Endothelial cell of umbilical vein (primary cell): ENCODE data around the gene SMIM9. TPM values are rescaled to one million over a fixed set of nuclear protein-coding genes. Genes with fewer than 3 reads are reported as not detected.

ENCODE experiments used
- BruUV-seq: library from RNA; stranded (reverse); fragments of 400-500 nt; replicated peaks from 2 replicates; lab custom pipeline; 2021; lab: Mats Ljungman, UMichigan
- CTCF ChIA-PET: fragments of 300-600, 350-600 bp; sonication (Branson Sonifier 250); formaldehyde crosslinking; loops from one replicate; lab custom pipeline; 2021; ENCODE audit warnings: antibody characterized with exemption, inconsistent platforms; lab: Charles Lee
- POLR2A ChIA-PET: fragments of 300-600, 350-600 bp; sonication (Branson Sonifier 250); formaldehyde crosslinking; loops from one replicate; lab custom pipeline; 2021; ENCODE audit warnings: antibody characterized with exemption, inconsistent platforms; lab: Charles Lee
- DNase-seq: peaks from one replicate; pipeline ENCODE4 v3.0.0-alpha.2; 2011; ENCODE audit warnings: low read depth, low spot score
- FAIRE-seq: peaks from 2 replicates; lab custom pipeline; 2011; peaks lifted over from hg19 to GRCh38; lab: Jason Lieb, UNC
- H2AFZ ChIP-seq: 2 replicates; pipeline ENCODE4 v1.6.0; 2012; ENCODE audit warnings: low read depth, low read length, control low read depth, inconsistent platforms
- H3K27ac ChIP-seq: 2 replicates; pipeline ENCODE4 v1.5.1; 2011; ENCODE audit warnings: low read depth, mild to moderate bottlenecking, control low read depth, low read length, moderate library complexity; ENCODE audit not compliant: insufficient read depth
- H3K27me3 ChIP-seq, 2 experiments: 2 replicates each; pipeline versions ENCODE4 v1.6.0 to v1.6.1; 2011; ENCODE audit warnings: low read length in 2 of 2, mixed read lengths in 1 of 2; ENCODE audit not compliant: control insufficient read depth in 2 of 2, insufficient read depth in 2 of 2
- H3K36me3 ChIP-seq, 2 experiments: 2 replicates in 1 of 2; 3 replicates in 1 of 2; pipeline ENCODE4 v1.5.1; 2011; ENCODE audit warnings: low read length in 2 of 2, mild to moderate bottlenecking in 1 of 2, moderate library complexity in 1 of 2; ENCODE audit not compliant: control insufficient read depth in 2 of 2, insufficient read depth in 2 of 2; ENCODE audit errors: extremely low read depth in 1 of 2
- H3K4me1 ChIP-seq: 3 replicates; pipeline ENCODE4 v1.5.1; 2011; ENCODE audit warnings: mild to moderate bottlenecking, low read length; ENCODE audit not compliant: control insufficient read depth, insufficient read depth; ENCODE audit errors: extremely low read depth
- H3K4me2 ChIP-seq: 2 replicates; pipeline ENCODE4 v1.6.1; 2011; ENCODE audit warnings: low read length, control low read depth, mixed read lengths; ENCODE audit not compliant: insufficient read depth
- H3K4me3 ChIP-seq, 3 experiments: fragments of 200-600 bp in 1 of 3; sonication (generic), shearing (Covaris generic) in 1 of 3; replicated peaks in 1 of 3; 2 replicates each; pipeline ENCODE4 v1.5.1; 2011 to 2016; ENCODE audit warnings: control low read depth in 3 of 3, low read length in 3 of 3, mild to moderate bottlenecking in 2 of 3, inconsistent platforms in 1 of 3, low read depth in 1 of 3, moderate library complexity in 1 of 3; ENCODE audit not compliant: insufficient read depth in 1 of 3
- H3K79me2 ChIP-seq: 2 replicates; pipeline ENCODE4 v1.6.0; 2012; ENCODE audit warnings: low read length, inconsistent platforms; ENCODE audit not compliant: control insufficient read depth, insufficient read depth
- H3K9ac ChIP-seq: replicated peaks from 2 replicates; pipeline ENCODE3; 2011; ENCODE audit warnings: low read length, control low read depth; ENCODE audit not compliant: insufficient read depth; ENCODE audit errors: extremely low read depth
- H3K9me1 ChIP-seq: replicated peaks from 3 replicates; pipeline ENCODE4 v1.6.0; 2011; ENCODE audit warnings: mild to moderate bottlenecking, low read length; ENCODE audit not compliant: control insufficient read depth, insufficient read depth; ENCODE audit errors: extremely low read depth
- H3K9me3 ChIP-seq: replicated peaks from 2 replicates; pipeline ENCODE4 v1.5.1; 2012; ENCODE audit warnings: low read length, inconsistent platforms; ENCODE audit not compliant: control insufficient read depth, insufficient read depth
- H4K20me1 ChIP-seq: replicated peaks from 2 replicates; pipeline ENCODE3; 2011; ENCODE audit warnings: mild to moderate bottlenecking, low read length; ENCODE audit not compliant: control insufficient read depth, insufficient read depth; ENCODE audit errors: extremely low read depth
- EZH2 ChIP-seq: IDR thresholded peaks from 2 replicates; pipeline ENCODE4 v1.6.1; 2012; ENCODE audit warnings: borderline replicate concordance, low read depth, mild to moderate bottlenecking, moderate library complexity, low read length, inconsistent platforms; ENCODE audit not compliant: severe bottlenecking
- FOS ChIP-seq: IDR thresholded peaks from 2 replicates; pipeline ENCODE4 v1.6.1; 2011; ENCODE audit warnings: mild to moderate bottlenecking, low read length, moderate library complexity, borderline replicate concordance; ENCODE audit not compliant: insufficient read depth
- GATA2 ChIP-seq: IDR thresholded peaks from 2 replicates; pipeline ENCODE4 v1.7.0; 2011; ENCODE audit warnings: low read depth, mild to moderate bottlenecking, moderate library complexity, mixed read lengths, low read length; ENCODE audit not compliant: insufficient read length, insufficient read depth
- JUN ChIP-seq: IDR thresholded peaks from 2 replicates; pipeline ENCODE4 v1.6.1; 2011; ENCODE audit warnings: borderline replicate concordance, low read depth; ENCODE audit not compliant: insufficient read length, insufficient read depth
- MYC ChIP-seq: IDR thresholded peaks from one replicate; pipeline ENCODE4 v1.6.1; 2011; ENCODE audit warnings: mild to moderate bottlenecking, low read depth, low read length
- POLR2A ChIP-seq: IDR thresholded peaks from 2 replicates; pipeline ENCODE4 v1.6.1; 2012; ENCODE audit warnings: low read depth, mild to moderate bottlenecking, control low read depth, low read length
- POLR2AphosphoS5 ChIP-seq: IDR thresholded peaks from 2 replicates; pipeline ENCODE4 v1.6.1; 2012; ENCODE audit warnings: low read depth, mild to moderate bottlenecking, control low read depth, low read length, moderate library complexity; ENCODE audit not compliant: insufficient read depth
- dilution Hi-C: fragments of 300-500 bp; cut with MboI; formaldehyde crosslinking; loops from one replicate; pipeline ENCODE4 v1.15.0; 2019; ENCODE audit warnings: low sequenced_read_pairs; ENCODE audit not compliant: extremely low pct_ligation_motif_present
- intact Hi-C: fragments of 100-400 bp; cut with micrococcal nuclease; formaldehyde crosslinking; loops from one replicate; pipeline ENCODE4 v1.10.0; 2022
- polyA plus RNA-seq, 4 experiments: library from polyadenylated mRNA; depleted of rRNA in 3 of 4; stranded (reverse) in 3 of 4; unstranded in 1 of 4; fragments of >200 nt; gene quantifications; 2 replicates each; pipeline versions ENCODE4 v1.2.1 to v1.2.3, GENCODE V29; 2011 to 2012; ENCODE audit warnings: missing spikeins in 1 of 4
- total RNA-seq: library from RNA; stranded (reverse); gene quantifications from 2 replicates; pipeline ENCODE4 v1.2.3, GENCODE V29; 2021
- TF ChIP-seq, protein P1 (sequence below): IDR thresholded peaks from 2 replicates; pipeline ENCODE4 v1.6.1; 2011; ENCODE audit not compliant: insufficient read depth, insufficient read length
- TF ChIP-seq, protein P2 (sequence below), 2 donors: IDR thresholded peaks; 1 replicate in 1 of 2; 2 replicates in 1 of 2; pipeline ENCODE4 v1.5.1; 2011; ENCODE audit warnings: low read length in 2 of 2, mild to moderate bottlenecking in 2 of 2, moderate library complexity in 2 of 2, control low read depth in 1 of 2, inconsistent platforms in 1 of 2, low read depth in 1 of 2; ENCODE audit not compliant: insufficient read depth in 1 of 2; ENCODE audit errors: extremely low read depth in 1 of 2

Gene SMIM9
- total and polyA plus RNA-seq, 2 donors (not counting 3 experiments of a cell fraction or from before 2014, with no cell fraction given): not detected

DNA sequence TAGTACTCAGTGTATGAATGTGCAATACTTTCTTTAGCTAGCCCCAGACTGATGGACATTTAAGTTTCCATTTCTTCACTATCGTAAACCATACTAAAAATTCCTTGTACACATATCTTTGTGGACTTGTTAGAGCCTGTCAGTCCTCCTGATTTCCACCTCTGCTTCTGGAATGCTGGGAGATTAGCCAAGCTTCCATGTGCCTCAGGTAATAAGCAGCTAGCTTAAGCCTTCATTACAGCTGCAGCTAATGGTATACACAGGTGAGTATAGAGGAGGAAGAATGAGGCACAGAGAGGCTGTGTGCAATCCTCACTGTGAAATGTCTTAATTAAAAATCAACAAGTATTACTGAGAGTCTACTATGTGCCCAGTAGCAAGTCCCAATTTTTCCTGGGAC lies 9.8 kb downstream of the SMIM9 start:
- H3K27ac ChIP-seq: no peak overlapping the region
- H4K20me1 ChIP-seq: no peaks in the 10 kb centered on the region
- no peak overlapping the region for H3K4me2 ChIP-seq
- DNase-seq: no peak
- H3K27me3 ChIP-seq: no peaks in the 10 kb centered on the region
- no peaks in the 10 kb centered on the region for H3K9me1 ChIP-seq
- H3K4me1 ChIP-seq: no peaks in the 10 kb centered on the region
- CTCF ChIA-PET: no interaction called here
- no peak for FAIRE-seq
- no TSS peak for BruUV-seq
- no peak overlapping the region for H3K9ac ChIP-seq
- no peaks in the 10 kb centered on the region for H3K79me2 ChIP-seq
- H3K4me3 ChIP-seq: no peak overlapping the region
- intact Hi-C loops: no loop called here
- POLR2A ChIA-PET: no interaction called here
- no peaks in the 10 kb centered on the region for H3K9me3 ChIP-seq
- dilution Hi-C loops: no loop called here
- no peaks in the 10 kb centered on the region for H3K36me3 ChIP-seq
- TF ChIP-seq POLR2AphosphoS5: no peak
- TF ChIP-seq MYC: no peak
- TF ChIP-seq GATA2: no peak
- no peak for TF ChIP-seq POLR2A
- TF ChIP-seq FOS: no peak
- no peak for TF ChIP-seq JUN
- TF ChIP-seq, protein P1, sequence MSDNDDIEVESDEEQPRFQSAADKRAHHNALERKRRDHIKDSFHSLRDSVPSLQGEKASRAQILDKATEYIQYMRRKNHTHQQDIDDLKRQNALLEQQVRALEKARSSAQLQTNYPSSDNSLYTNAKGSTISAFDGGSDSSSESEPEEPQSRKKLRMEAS: no peak
- TF ChIP-seq EZH2: no peak
- TF ChIP-seq, protein P2, sequence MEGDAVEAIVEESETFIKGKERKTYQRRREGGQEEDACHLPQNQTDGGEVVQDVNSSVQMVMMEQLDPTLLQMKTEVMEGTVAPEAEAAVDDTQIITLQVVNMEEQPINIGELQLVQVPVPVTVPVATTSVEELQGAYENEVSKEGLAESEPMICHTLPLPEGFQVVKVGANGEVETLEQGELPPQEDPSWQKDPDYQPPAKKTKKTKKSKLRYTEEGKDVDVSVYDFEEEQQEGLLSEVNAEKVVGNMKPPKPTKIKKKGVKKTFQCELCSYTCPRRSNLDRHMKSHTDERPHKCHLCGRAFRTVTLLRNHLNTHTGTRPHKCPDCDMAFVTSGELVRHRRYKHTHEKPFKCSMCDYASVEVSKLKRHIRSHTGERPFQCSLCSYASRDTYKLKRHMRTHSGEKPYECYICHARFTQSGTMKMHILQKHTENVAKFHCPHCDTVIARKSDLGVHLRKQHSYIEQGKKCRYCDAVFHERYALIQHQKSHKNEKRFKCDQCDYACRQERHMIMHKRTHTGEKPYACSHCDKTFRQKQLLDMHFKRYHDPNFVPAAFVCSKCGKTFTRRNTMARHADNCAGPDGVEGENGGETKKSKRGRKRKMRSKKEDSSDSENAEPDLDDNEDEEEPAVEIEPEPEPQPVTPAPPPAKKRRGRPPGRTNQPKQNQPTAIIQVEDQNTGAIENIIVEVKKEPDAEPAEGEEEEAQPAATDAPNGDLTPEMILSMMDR (IDR thresholded peaks at IDR 0.05; ENCODE audit: extremely low read depth in 1 of 2, insufficient read depth in 1 of 2, low read depth in 1 of 2, low read length in 2 of 2): no peak
- H2AFZ ChIP-seq: no peak overlapping the region
